ENCODE data around the gene C2CD4D. TPM values are rescaled to one million over a fixed set of nuclear protein-coding genes. Genes with fewer than 3 reads are reported as not detected.

C2CD4D gene
- total RNA-seq, 1 experiment from 2014 or later, result 1.4 TPM

DNA sequence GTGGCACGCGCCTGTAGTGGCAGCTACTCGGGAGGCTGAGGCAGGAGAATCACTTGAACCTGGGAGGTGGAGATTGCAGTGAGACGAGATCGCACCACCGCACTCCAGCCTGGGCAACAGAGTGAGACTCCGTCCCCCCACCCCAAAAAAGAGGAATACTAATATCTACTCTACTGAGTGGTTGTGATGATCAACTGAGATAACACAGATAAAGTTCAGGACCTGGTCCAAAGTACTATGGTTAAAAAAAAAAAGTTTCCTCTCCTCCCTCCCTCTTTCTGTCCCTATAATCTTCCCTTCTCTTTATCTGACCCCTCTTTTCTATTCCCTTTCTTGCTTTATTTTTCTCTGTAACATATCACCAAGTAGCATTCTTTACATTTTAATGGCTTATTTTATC is 4.0 kb downstream of the C2CD4D start:
- H3K4me3 ChIP-seq, result no peak overlapping the region
- intact Hi-C loops (cut with micrococcal nuclease; ENCODE audit: unreplicated experiment), result loop anchor here (5.0 to 10.0 kb wide), 4 partner anchors 73 to 551 kb away; partner anchors contain the start of genes MRPL9 and ZNF687
- no peaks in the 10 kb centered on the region for H4K20me1 ChIP-seq (ENCODE audit: insufficient read depth)
- no peak overlapping the region for H3K4me2 ChIP-seq
- ChIA-PET POLR2A (ENCODE audit: unreplicated experiment) (no interaction called here), CTCF (interaction anchor here (0.6 to 1.2 kb wide), 4 partner anchors 141 to 508 kb away, joined by 3 to 4 read pairs (median 3); partner anchors contain the start of gene PI4KB)
- no peaks in the 10 kb centered on the region for H3K36me3 ChIP-seq (ENCODE audit: low read depth)
- H3K79me2 ChIP-seq (ENCODE audit: low read depth), result 0 out of 2 replicates have a peak, but pooled peaks cover 6% of the 10 kb centered on the region
- no peaks in the 10 kb centered on the region for H3K9me2 ChIP-seq (ENCODE audit: insufficient read depth)
- no TSS peak for BruUV-seq (replicated peaks)
- H3K27me3 ChIP-seq (ENCODE audit: insufficient read depth, low read depth), result no peaks in the 10 kb centered on the region
- no peak for DNase-seq
- no peak overlapping the region for H2AFZ ChIP-seq
- H3K4me1 ChIP-seq (replicated peaks; ENCODE audit: insufficient read depth), result peaks cover 41% of the 10 kb centered on the region
- peaks cover 25% of the 10 kb centered on the region for H3F3A ChIP-seq (ENCODE audit: insufficient read depth, low read depth)
- H3K27ac ChIP-seq, result no peak overlapping the region
- H3K9me3 ChIP-seq (ENCODE audit: insufficient read depth, low read depth), result no peaks in the 10 kb centered on the region
- TF ChIP-seq EZH2 (IDR thresholded peaks at IDR 0.05; ENCODE audit: low read depth), result no peak
- TF ChIP-seq, protein P1, sequence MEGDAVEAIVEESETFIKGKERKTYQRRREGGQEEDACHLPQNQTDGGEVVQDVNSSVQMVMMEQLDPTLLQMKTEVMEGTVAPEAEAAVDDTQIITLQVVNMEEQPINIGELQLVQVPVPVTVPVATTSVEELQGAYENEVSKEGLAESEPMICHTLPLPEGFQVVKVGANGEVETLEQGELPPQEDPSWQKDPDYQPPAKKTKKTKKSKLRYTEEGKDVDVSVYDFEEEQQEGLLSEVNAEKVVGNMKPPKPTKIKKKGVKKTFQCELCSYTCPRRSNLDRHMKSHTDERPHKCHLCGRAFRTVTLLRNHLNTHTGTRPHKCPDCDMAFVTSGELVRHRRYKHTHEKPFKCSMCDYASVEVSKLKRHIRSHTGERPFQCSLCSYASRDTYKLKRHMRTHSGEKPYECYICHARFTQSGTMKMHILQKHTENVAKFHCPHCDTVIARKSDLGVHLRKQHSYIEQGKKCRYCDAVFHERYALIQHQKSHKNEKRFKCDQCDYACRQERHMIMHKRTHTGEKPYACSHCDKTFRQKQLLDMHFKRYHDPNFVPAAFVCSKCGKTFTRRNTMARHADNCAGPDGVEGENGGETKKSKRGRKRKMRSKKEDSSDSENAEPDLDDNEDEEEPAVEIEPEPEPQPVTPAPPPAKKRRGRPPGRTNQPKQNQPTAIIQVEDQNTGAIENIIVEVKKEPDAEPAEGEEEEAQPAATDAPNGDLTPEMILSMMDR (conservative IDR thresholded peaks at IDR 0.05), result no peak

- CTCF ChIA-PET, result interaction anchor here (1.1 kb wide), 1 partner anchor 734 kb away, joined by 3 read pairs; no protein-coding TSS in a partner anchor
- POLR2A ChIA-PET (ENCODE audit: unreplicated experiment), result no interaction called here
- Histone ChIP-seq H2AFZ (no peak overlapping the region), H3K4me1 (replicated peaks; ENCODE audit: insufficient read depth) (peaks cover 43% of the 10 kb centered on the region), H3K4me3 (no peak overlapping the region), H3K4me2 (no peak overlapping the region), H3K9me2 (ENCODE audit: insufficient read depth) (no peaks in the 10 kb centered on the region), H3F3A (ENCODE audit: insufficient read depth, low read depth) (peaks cover 15% of the 10 kb centered on the region), H3K36me3 (ENCODE audit: low read depth) (no peaks in the 10 kb centered on the region), H3K79me2 (ENCODE audit: low read depth) (0 out of 2 replicates have a peak, but pooled peaks cover 5% of the 10 kb centered on the region), H3K27me3 (ENCODE audit: insufficient read depth, low read depth) (no peaks in the 10 kb centered on the region), H3K9me3 (ENCODE audit: insufficient read depth, low read depth) (no peaks in the 10 kb centered on the region), H4K20me1 (ENCODE audit: insufficient read depth) (no peaks in the 10 kb centered on the region), H3K27ac (no peak overlapping the region)
- DNase-seq, result no peak
- no TSS peak for BruUV-seq (replicated peaks)
- TF ChIP-seq, protein P1 (conservative IDR thresholded peaks at IDR 0.05), result no peak
- no peak for TF ChIP-seq EZH2 (IDR thresholded peaks at IDR 0.05; ENCODE audit: low read depth)
- intact Hi-C loops (cut with micrococcal nuclease; ENCODE audit: unreplicated experiment), result loop anchor here (10.0 kb wide), 1 partner anchor 549 kb away; the partner anchor contains the start of gene ZNF687
These were observed 5.4 kb downstream of the C2CD4D start for GRCh38 chr1:151834239-151834638.

DNA sequence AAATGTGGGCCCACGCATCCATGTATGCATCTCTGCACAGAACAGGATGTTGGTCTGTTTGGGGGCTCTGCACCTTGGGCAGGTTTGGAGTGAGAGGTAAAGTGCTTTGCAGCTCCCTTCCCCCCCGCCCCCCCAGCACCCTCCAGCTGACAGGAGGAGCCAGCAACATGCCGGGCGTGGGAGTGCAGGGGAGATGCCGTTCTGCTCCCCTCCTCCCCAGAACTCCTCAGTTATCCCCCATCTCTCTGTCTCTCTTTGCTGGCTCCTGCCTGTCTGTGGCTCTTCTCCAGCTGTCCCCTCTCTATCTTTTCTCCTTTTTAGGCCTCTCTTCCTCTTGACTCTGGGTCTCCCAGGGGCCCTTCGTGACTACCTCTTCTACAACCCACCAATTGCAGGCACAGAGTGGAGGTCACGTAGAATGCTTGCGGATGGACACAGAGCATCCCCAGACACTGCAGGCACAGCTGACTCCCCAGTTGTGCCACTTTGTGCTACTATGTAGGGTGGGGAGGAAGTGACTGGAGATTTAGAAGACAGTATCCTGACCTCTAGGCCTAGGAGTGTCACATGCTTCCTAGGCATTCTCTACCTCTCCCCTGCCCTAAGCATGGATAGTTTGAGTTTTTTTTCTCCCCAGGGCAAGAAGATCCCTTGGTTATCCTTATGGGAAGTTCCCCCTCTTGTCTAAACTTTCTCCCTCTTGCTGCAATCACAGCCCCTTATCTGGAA is 6.3 kb downstream of the C2CD4D start:
- no TSS peak for BruUV-seq (replicated peaks)
- ChIA-PET CTCF (no interaction called here), POLR2A (ENCODE audit: unreplicated experiment) (no interaction called here)
- Histone ChIP-seq H3K27ac (no peak overlapping the region), H2AFZ (no peak overlapping the region), H3K36me3 (ENCODE audit: low read depth) (no peaks in the 10 kb centered on the region), H4K20me1 (ENCODE audit: insufficient read depth) (no peaks in the 10 kb centered on the region), H3K4me3 (no peak overlapping the region), H3K27me3 (ENCODE audit: insufficient read depth, low read depth) (no peaks in the 10 kb centered on the region), H3K4me2 (no peak overlapping the region), H3K4me1 (replicated peaks; ENCODE audit: insufficient read depth) (peaks cover 46% of the 10 kb centered on the region), H3K79me2 (ENCODE audit: low read depth) (0 out of 2 replicates have a peak, but pooled peaks cover 5% of the 10 kb centered on the region), H3K9me3 (ENCODE audit: insufficient read depth, low read depth) (no peaks in the 10 kb centered on the region), H3F3A (ENCODE audit: insufficient read depth, low read depth) (peaks cover 10% of the 10 kb centered on the region), H3K9me2 (ENCODE audit: insufficient read depth) (no peaks in the 10 kb centered on the region)
- intact Hi-C loops (cut with micrococcal nuclease; ENCODE audit: unreplicated experiment), result loop anchor here (10.0 kb wide), 1 partner anchor 549 kb away; the partner anchor contains the start of gene ZNF687
- no peak for TF ChIP-seq EZH2 (IDR thresholded peaks at IDR 0.05; ENCODE audit: low read depth)
- TF ChIP-seq, protein P1 (conservative IDR thresholded peaks at IDR 0.05), result no peak
- DNase-seq, result peak in 1 of 2 experiments; percentile 5
